HL-60/S4 (cell line): ENCODE measurements around the gene SLC44A4.
"Not testable (repeated sequence)": the region's sequence is repeated elsewhere in the genome, so short reads cannot be mapped to it uniquely, and the experiment has no call there.

Source experiments
- in situ Hi-C: fragments of 300-500 bp; cut with MboI; formaldehyde crosslinking; loops from 2 replicates; pipeline ENCODE4 v1.14.3; 2022; ENCODE audit warnings: low sequenced_read_pairs

The SLC44A4 gene

GRCh38 chr6:31880616-31881015, 1.8 kb upstream of the SLC44A4 start:
- in situ Hi-C loops: no loop called here

DNA sequence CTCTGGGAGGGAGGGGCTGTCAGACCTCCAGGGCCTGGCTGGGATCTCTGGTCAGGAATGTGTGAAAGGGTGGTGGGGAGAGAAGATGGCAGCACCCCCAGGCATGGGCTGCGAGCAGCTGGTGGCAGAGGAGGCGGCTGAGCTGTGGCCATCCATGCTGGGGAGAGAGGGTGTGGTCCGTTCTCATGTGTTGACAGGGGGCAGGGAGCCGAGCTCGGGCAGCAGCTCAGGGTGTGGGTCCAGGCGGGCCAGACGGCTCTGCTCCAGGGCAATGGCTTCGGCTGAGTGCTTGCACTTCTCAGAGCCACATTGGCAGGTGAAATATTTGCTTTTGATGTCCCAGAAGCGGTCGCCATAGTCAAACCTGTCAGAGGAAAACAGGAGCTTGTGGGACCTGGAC, 1.1 kb upstream of the SLC44A4 start:
- in situ Hi-C loops: no loop called here

DNA sequence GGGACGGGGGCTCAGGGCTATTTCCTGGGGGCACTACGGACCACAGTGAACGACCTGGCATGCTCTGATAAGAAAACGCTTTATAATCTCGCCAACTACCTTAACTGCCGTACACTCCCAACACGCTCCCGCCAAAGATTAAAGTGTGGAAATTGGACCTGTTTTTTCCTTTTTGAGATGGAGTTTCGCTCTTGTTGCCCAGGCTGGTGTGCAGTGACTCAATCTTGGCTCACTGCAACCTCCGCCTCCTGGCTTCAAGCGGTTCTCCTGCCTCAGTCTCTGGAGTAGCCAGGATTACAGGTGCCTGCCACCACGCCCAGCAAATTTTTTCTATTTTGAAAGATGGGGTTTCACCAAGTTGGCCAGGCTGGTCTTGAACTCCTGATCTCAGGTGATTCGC, 346 bp upstream of the SLC44A4 start:
- in situ Hi-C loops: no loop called here

DNA sequence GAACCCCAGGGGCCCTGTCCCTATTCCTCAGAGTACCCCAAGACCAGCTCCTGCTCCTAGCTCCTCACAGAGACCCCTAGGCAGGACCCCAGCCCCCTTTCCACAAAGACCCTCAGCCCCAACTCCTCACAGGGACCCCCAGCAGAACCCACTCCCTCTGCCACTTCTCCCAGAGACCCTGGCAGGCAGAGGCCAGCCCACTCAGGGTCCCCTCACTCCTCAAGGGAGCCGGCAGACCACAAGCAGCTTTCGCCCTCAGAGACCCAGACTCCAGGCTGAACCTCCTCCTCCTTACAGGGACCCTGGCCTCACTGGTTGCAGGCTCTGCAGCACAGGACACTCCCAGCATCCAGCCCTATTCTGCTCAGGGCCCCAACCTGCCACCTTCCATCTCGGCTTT, 575 bp downstream of the SLC44A4 start:
- in situ Hi-C loops: no loop called here

DNA sequence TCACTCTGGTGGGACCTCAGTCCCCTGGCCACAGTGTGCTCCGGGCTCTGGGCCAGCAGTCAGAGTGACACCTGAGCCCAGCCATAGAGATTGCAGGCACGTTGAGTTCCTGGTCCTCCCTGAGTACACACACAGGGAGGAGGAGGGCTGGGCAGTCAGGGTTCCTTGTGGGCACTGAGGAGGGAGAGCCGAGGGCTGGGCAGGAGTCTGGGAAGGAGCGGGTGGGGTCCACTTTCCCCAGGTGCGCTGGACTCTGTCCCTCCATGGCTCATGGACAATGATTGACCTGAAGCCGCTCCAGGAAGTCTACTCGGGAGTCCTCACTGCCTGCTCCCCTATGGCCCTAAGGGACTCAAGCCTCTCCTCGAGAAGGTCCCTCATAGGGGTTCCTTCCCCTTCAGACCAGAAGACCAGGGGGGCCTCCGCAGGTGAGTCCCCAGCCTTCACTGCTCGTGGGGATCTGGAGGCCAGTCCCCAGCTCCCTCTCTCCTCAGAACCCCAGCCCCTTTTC, 1.1 kb downstream of the SLC44A4 start:
- in situ Hi-C loops: no loop called here

DNA sequence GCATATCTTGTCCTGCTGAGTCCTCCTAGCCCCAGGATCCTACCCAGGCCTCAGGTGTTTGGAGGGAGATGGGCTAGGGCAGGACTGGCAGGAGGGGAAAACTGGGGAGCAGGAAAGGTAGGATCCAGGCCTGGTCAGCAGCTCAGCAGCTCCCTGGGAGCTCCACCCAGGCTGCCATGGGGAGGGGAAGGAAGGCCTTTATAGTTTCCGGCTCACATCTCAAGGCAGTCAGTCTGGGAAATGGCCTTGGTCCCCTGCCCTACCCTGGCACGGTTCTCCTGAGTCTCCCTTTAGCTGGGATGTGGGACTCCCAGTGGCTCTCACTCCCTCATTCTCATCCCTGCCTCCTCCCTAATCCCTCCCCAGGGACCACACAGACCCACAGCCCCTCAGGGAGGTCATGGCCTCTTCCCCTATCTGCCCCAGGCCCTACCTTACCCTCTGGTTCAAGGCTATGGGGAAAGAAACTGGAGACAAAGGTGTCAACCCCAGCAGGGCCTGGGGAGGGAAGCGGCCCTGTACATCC, 1.6 kb downstream of the SLC44A4 start:
- in situ Hi-C loops: no loop called here

DNA sequence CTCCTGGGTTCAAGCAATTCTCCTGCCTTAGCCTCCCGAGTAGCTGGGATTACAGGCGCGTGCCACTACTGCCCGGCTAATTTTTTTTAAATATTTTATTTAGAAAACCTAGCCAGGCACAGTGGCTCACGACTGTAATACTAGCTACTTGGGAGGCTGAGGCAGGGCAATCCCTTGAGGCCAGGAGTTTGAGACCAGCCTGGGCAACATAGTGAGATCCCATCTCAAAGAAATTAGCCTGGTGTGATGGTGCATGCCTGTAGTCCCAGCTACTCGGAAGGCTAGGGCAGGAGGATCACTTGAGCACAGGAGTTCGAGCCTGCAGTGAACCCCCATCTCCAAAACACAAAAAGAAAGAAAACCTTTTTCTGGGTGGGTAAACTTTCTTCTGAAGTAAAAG, 2.4 kb downstream of the SLC44A4 start:
- in situ Hi-C loops: no loop called here

DNA sequence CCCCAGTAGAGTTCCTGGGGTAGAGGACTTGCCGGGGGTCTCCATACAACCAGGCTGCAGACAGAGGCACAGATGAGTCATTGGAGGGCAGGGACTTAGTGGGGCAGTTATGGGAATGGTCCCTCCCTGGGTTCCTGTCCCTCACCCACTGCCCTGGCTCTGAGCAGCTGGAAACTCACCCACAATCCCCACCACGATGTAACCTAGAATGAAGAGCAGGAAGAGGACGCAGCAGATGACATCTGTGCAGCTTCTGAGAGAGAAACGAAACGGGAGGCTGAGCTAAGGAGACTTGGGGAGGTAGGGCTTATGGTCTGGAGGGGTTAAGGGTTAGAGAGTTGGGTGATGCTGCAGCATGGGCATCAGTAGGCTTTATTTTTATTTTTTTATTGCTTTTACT, 2.9 kb downstream of the SLC44A4 start:
- in situ Hi-C loops: no loop called here

GRCh38 chr6:31874836-31875572, 3.8 kb downstream of the SLC44A4 start:
- in situ Hi-C loops: no loop called here

DNA sequence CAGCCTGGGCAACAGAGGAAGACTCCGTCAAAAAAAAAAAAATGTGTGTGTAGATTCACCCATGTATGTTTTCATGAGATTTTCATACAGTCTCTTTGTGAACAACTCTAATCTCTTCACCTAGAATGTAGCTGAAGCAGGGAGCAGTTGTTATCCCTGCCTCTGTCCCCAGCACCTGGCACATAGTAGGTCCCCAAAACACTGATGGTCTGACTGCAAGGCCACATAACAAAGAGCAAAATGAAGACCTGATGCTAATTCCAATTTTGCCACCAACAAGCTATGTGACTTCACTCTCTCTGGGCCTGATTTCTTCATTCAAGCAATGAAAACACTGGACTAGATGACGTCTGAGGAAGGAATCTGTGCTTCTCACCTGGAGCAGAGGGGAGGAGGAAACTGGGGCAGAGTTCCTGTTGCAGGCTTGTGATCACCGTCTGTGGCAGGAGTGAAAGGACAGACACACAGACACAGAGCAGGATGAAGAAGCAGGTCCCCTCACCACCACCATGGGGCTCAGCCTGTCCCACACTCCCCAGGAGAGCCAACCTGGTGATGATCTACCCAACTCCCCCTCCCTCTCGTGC, 4.6 kb downstream of the SLC44A4 start:
- in situ Hi-C loops: no loop called here

DNA sequence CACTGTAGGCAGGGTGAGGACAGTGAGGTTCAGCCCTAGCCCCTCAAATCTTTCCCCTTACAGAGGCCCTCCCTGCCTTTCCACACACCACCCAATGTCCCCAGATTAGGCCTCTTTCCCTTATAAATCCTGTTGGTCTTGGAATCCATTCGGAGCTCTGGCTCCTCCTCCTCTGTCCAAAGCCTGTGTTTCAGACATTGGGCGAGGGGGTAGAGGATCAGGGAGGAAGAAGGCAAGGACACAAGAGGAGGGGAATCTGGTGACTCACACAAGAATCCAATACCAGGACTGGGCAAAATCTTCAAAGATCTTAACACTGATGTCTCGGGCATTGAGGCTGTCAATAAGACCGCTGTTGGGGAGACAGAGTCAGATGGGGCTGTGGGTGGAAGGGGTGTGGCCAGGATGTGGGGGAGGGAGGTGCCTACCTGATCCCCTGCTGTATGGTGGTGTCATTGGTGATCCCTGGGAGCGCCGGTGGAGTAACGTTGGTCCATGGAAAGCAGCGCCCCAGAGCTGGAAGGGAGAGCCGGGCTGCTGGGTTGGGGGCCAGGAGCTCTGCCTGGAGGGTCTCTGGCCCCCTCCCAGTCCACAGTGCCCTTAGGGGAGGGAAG, 7.6 kb downstream of the SLC44A4 start:
- in situ Hi-C loops: no loop called here

DNA sequence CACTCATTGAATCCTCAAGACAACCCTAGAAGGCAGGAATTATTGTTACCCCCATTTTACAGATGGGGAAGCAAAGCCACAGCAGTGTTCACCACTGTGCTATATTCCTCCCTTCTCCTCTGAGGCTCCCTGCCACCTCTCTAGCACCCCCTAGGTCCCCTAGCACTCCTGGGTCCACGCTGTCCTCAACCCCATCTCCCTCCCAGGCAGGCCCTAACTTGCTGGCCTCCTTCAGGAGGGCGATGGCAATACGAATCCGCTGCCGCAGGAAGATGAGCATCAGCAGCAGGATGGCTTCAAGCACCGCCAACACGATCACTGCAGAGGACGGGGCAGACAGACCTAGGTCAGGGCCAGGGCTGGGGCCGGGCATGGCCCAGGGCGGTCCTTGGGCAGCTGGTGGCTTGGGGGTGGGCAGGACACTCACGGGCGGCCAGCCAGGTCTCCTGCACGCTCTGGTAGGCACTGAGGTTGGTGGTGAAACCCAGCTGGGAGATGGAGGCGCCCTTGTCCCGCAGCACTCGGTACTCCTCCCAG, 8.3 kb downstream of the SLC44A4 start:
- in situ Hi-C loops: no loop called here

GRCh38 chr6:31869343-31869742, 9.5 kb downstream of the SLC44A4 start:
- in situ Hi-C loops: no loop called here

- in situ Hi-C loops: not testable (repeated sequence)
Observed at GRCh38 chr6:31868658-31868971, 10.2 kb downstream of the SLC44A4 start.

- in situ Hi-C loops: no loop called here
Observed at GRCh38 chr6:31865205-31866118, 13.3 kb downstream of the SLC44A4 start.

DNA sequence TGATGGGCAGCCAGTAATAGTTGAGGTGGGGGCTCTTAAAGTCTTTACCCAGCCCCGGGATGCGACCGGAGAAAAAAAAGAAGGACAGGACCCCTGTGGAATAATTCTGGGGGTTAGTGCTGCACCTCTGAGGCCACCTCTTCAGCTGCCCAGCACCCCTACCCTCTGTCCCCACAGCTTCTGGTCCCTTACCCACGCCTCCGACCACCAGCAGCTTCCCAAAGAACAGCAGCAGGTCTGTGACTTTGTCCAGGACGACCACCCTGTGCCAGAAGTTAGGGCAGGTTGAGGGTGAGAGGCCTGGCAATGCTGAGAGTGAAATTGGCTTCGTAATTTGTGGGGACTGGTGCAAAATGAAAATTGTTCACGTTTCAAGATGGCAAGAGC, 14.0 kb downstream of the SLC44A4 start:
- in situ Hi-C loops: no loop called here

DNA sequence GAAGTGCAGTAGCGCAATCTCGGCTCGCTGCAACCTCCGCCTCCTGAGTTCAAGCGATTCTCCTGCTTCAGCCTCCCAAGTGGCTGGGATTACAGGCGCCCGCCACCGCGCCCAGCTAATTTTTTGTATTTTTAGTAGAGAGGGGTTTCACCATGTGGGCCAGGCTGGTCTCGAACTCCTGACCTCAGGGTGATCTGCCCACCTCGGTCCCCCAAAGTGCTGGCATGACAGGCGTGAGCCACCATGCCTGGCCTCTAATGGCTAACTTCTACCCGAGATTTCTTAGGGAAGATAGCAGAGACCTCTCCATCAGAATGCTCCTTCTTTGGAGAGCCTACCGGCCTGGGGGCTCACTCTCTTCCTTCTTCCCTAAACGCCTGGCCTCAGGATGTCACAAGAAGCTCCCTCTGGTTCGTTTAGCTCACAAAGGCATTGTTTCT, 14.7 kb downstream of the SLC44A4 start:
- in situ Hi-C loops: not testable (repeated sequence)

GRCh38 chr6:31862344-31863235, 16.2 kb downstream of the SLC44A4 start, which contains the start of gene NEU1:
NEU1 (minus strand) TSS chr6:31862821; CDS start chr6:31862776, 45 bp downstream.
- in situ Hi-C loops: no loop called here

- in situ Hi-C loops: no loop called here
Observed at GRCh38 chr6:31861919-31862343, 16.9 kb downstream of the SLC44A4 start.

DNA sequence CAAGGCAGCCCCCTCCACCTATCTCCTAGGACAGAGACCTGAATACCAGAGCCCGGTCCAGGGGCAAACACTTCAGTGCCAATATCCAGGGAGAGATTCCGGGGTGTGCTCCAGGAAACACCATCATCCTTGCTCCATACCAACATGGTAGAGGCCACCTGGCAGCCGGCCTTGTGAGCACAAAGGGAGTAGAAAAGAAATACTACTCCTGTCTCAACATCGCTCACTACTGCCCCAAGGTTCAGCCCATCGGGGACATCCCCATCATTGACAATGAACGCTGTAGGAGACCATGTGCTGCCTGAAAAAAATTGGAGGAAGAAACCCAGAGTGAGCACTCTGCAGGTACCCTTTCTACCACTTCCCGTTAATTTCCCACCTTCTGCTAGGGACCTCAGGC, 17.6 kb downstream of the SLC44A4 start:
- in situ Hi-C loops: no loop called here
